Left ventricle myocardium inferior (tissue), 1 donor: ENCODE data around the gene CCND1. TPM values are rescaled to one million over a fixed set of nuclear protein-coding genes. Genes with fewer than 3 reads are reported as not detected.
"Not testable (repeated sequence)": the region's sequence is repeated elsewhere in the genome, so short reads cannot be mapped to it uniquely, and the experiment has no call there.

ENCODE experiments used
- DNase-seq: peaks from one replicate; pipeline ENCODE4 v3.0.0-alpha.2; 2020
- H3K27ac ChIP-seq: fragments of 200-600 bp; replicated peaks from 2 replicates; pipeline ENCODE4 v1.8.0; 2021
- H3K27me3 ChIP-seq: fragments of 200-600 bp; 2 replicates; pipeline ENCODE4 v1.8.0; 2021; ENCODE audit warnings: low read depth
- H3K36me3 ChIP-seq: fragments of 200-600 bp; 2 replicates; pipeline ENCODE4 v1.8.0; 2021
- H3K4me1 ChIP-seq: fragments of 200-600 bp; 2 replicates; pipeline ENCODE4 v1.8.0; 2021
- H3K4me3 ChIP-seq: fragments of 200-600 bp; 2 replicates; pipeline ENCODE4 v1.8.0; 2021; ENCODE audit warnings: mild to moderate bottlenecking, moderate library complexity
- H3K9me3 ChIP-seq: fragments of 200-600 bp; replicated peaks from 2 replicates; pipeline ENCODE4 v1.8.0; 2021
- CTCF ChIP-seq: fragments of 200-600 bp; IDR thresholded peaks from 2 replicates; pipeline ENCODE4 v1.8.0; 2021; ENCODE audit warnings: antibody characterized with exemption, mild to moderate bottlenecking, borderline replicate concordance
- intact Hi-C: fragments of 100-400 bp; cut with micrococcal nuclease; formaldehyde crosslinking; loops from one replicate; pipeline ENCODE4 v1.11.0; 2022
- total RNA-seq: library from RNA; stranded (reverse); fragmentation: NEBNext Ultra II Directional; extraction: Animal tissue kit (Norgen Biotek cat#: 25700); gene quantifications from one replicate; pipeline ENCODE4 v1.2.1, GENCODE V29; 2021
- donor health status: DM: no; HTN: yes; CAD: no; lungs with severe emphysema.

The CCND1 gene
- total RNA-seq, 1 donor from 2014 or later = 160 TPM

- Histone ChIP-seq H3K4me1 (peaks cover 8% of the 10 kb centered on the region), H3K9me3 (no peaks in the 10 kb centered on the region), H3K36me3 (no peaks in the 10 kb centered on the region), H3K27me3 (peaks cover 27% of the 10 kb centered on the region), H3K27ac (no peak overlapping the region), H3K4me3 (no peak overlapping the region)
- no peak for DNase-seq
- intact Hi-C loops = loop anchor here (5.0 kb wide), 1 partner anchor 508 kb away; no protein-coding TSS in a partner anchor
- TF ChIP-seq CTCF = peak; percentile 47
Observed at GRCh38 chr11:69683764-69684333, 42.9 kb downstream of the CCND1 start.

- Histone ChIP-seq H3K4me1 (peaks cover 8% of the 10 kb centered on the region), H3K27me3 (peaks cover 27% of the 10 kb centered on the region), H3K27ac (no peak overlapping the region), H3K4me3 (no peak overlapping the region), H3K9me3 (no peaks in the 10 kb centered on the region), H3K36me3 (no peaks in the 10 kb centered on the region)
- TF ChIP-seq CTCF = no peak
- intact Hi-C loops = loop anchor here (5.0 kb wide), 2 partner anchors 203 to 508 kb away; no protein-coding TSS in a partner anchor
- DNase-seq = no peak
Observed at GRCh38 chr11:69684651-69685050, 43.7 kb downstream of the CCND1 start.

- no peak for TF ChIP-seq CTCF
- peaks cover 8% of the 10 kb centered on the region for H3K4me1 ChIP-seq
- no peaks in the 10 kb centered on the region for H3K36me3 ChIP-seq
- no peak overlapping the region for H3K27ac ChIP-seq
- H3K4me3 ChIP-seq = no peak overlapping the region
- H3K9me3 ChIP-seq = no peaks in the 10 kb centered on the region
- intact Hi-C loops = loop anchor here (5.0 kb wide), 1 partner anchor 202 kb away; no protein-coding TSS in a partner anchor
- H3K27me3 ChIP-seq = peaks cover 31% of the 10 kb centered on the region
- DNase-seq = no peak
Observed at GRCh38 chr11:69685348-69685747, 44.4 kb downstream of the CCND1 start.

GRCh38 chr11:69686452-69686851, 45.5 kb downstream of the CCND1 start:
- Histone ChIP-seq H3K9me3 (no peaks in the 10 kb centered on the region), H3K36me3 (no peaks in the 10 kb centered on the region), H3K27ac (no peak overlapping the region), H3K27me3 (peaks cover 42% of the 10 kb centered on the region), H3K4me1 (peaks cover 8% of the 10 kb centered on the region), H3K4me3 (no peak overlapping the region)
- TF ChIP-seq CTCF = no peak
- intact Hi-C loops = loop anchor here (5.0 kb wide), 1 partner anchor 201 kb away; no protein-coding TSS in a partner anchor
- DNase-seq = no peak

- Histone ChIP-seq H3K27ac (no peak overlapping the region), H3K36me3 (no peaks in the 10 kb centered on the region), H3K9me3 (no peaks in the 10 kb centered on the region), H3K4me1 (peaks cover 8% of the 10 kb centered on the region), H3K4me3 (no peak overlapping the region), H3K27me3 (peaks cover 44% of the 10 kb centered on the region)
- intact Hi-C loops = loop anchor here (5.0 kb wide), 1 partner anchor 200 kb away; no protein-coding TSS in a partner anchor
- no peak for DNase-seq
- TF ChIP-seq CTCF = no peak
Observed at GRCh38 chr11:69686856-69687255, 45.9 kb downstream of the CCND1 start.

GRCh38 chr11:69687969-69688771, 47.2 kb downstream of the CCND1 start:
- not testable (repeated sequence) for H3K27ac ChIP-seq, DNase-seq, H3K4me1 ChIP-seq, H3K4me3 ChIP-seq, H3K9me3 ChIP-seq, H3K36me3 ChIP-seq
- H3K27me3 ChIP-seq = peaks cover 56% of the 10 kb centered on the region
- intact Hi-C loops = loop anchor here (5.0 kb wide), 1 partner anchor 199 kb away; no protein-coding TSS in a partner anchor
